HepG2 (cell line): ENCODE data around the gene MRPL34. TPM values are rescaled to one million over a fixed set of nuclear protein-coding genes. Genes with fewer than 3 reads are reported as not detected.

Experiments used
- ATAC-seq: fragments of 200-7000 bp; cut with Tn5 transposase; 3 replicates; pipeline ENCODE4 v1.9.1; 2020; ENCODE audit warnings: mild to moderate bottlenecking, moderate library complexity
- BruUV-seq: library from RNA; stranded (reverse); fragments of 400-500 nt; replicated peaks from 2 replicates; lab custom pipeline; 2021; lab: Mats Ljungman, UMichigan
- CTCF ChIA-PET: fragments of 300-600 bp; formaldehyde crosslinking; extraction: SDS; loops from one replicate; lab custom pipeline; 2021; ENCODE audit warnings: low total read pairs, inconsistent platforms, low intra/inter-chr PET ratio; lab: Yijun Ruan, JAX
- POLR2A ChIA-PET: fragments of 350-600 bp; sonication (Branson Sonifier 250); formaldehyde crosslinking; loops from one replicate; lab custom pipeline; 2020; ENCODE audit warnings: antibody characterized with exemption, inconsistent platforms; lab: Yijun Ruan, JAX
- DNase-seq: peaks from one replicate; pipeline ENCODE4 v3.0.0-alpha.2; 2015; ENCODE audit warnings: low spot score
- FAIRE-seq: peaks from 3 replicates; lab custom pipeline; 2011; peaks lifted over from hg19 to GRCh38; lab: Jason Lieb, UNC
- H2AFZ ChIP-seq: one replicate; pipeline ENCODE4 v1.6.1; 2011; ENCODE audit warnings: low read length, inconsistent platforms
- H3K27ac ChIP-seq: fragments of 300-600 bp; 3 replicates; pipeline ENCODE4 v1.8.0; 2011; ENCODE audit warnings: mixed run types, mild to moderate bottlenecking, mixed read lengths, low read length, inconsistent platforms; ENCODE audit not compliant: insufficient read depth; ENCODE audit errors: extremely low read length
- H3K27me3 ChIP-seq, 2 experiments: fragments of 200-600 bp in 1 of 2; 2 replicates in 1 of 2; 3 replicates in 1 of 2; pipeline versions ENCODE4 v1.6.0 to v1.8.0; 2011; ENCODE audit warnings: low read length in 2 of 2, mild to moderate bottlenecking in 2 of 2, moderate library complexity in 2 of 2, inconsistent platforms in 1 of 2; ENCODE audit not compliant: insufficient read depth in 2 of 2, control insufficient read depth in 1 of 2
- H3K36me3 ChIP-seq, 2 experiments: fragments of 200-600 bp in 1 of 2; replicated peaks in 1 of 2; 2 replicates in 1 of 2; 3 replicates in 1 of 2; pipeline versions ENCODE4 v1.5.1 to v1.8.0; 2011; ENCODE audit warnings: low read length in 2 of 2, inconsistent platforms in 1 of 2; ENCODE audit not compliant: insufficient read depth in 2 of 2, control insufficient read depth in 1 of 2
- H3K4me1 ChIP-seq: 2 replicates; pipeline ENCODE4 v1.5.1; 2012; ENCODE audit warnings: low read length, inconsistent platforms; ENCODE audit not compliant: insufficient read depth
- H3K4me2 ChIP-seq: 2 replicates; pipeline ENCODE4 v1.6.0; 2011; ENCODE audit warnings: low read depth, low read length, inconsistent platforms
- H3K4me3 ChIP-seq, 3 experiments: fragments of 200-600 bp in 1 of 3; sonication (generic), shearing (Covaris generic) in 1 of 3; replicated peaks in 1 of 3; 2 replicates each; pipeline ENCODE4 v1.5.1; 2011 to 2016; ENCODE audit warnings: low read length in 3 of 3, inconsistent platforms in 2 of 3, low read depth in 2 of 3, mild to moderate bottlenecking in 2 of 3, control low read depth in 1 of 3, mixed read lengths in 1 of 3; ENCODE audit not compliant: insufficient read depth in 1 of 3
- H3K79me2 ChIP-seq: one replicate; pipeline ENCODE4 v1.6.1; 2011; ENCODE audit warnings: low read length, inconsistent platforms; ENCODE audit not compliant: insufficient read depth
- H3K9ac ChIP-seq: 2 replicates; pipeline ENCODE4 v1.6.0; 2011; ENCODE audit warnings: mild to moderate bottlenecking, low read depth, low read length, inconsistent platforms; ENCODE audit not compliant: insufficient read depth
- H3K9me3 ChIP-seq: 2 replicates; pipeline ENCODE4 v1.5.1; 2012; ENCODE audit warnings: mild to moderate bottlenecking, low read length
- H4K20me1 ChIP-seq: 2 replicates; pipeline ENCODE4 v1.6.0; 2011; ENCODE audit warnings: inconsistent platforms, mild to moderate bottlenecking, low read length, moderate library complexity; ENCODE audit not compliant: insufficient read depth
- BRD4 ChIP-seq: sonication (generic); formaldehyde crosslinking; IDR thresholded peaks from 2 replicates; pipeline ENCODE4 v1.4.0; 2020; ENCODE audit warnings: missing genetic modification reagents
- CEBPG ChIP-seq: IDR thresholded peaks from 2 replicates; pipeline ENCODE4 v1.6.1; 2016
- ETV6 ChIP-seq: sonication (generic); formaldehyde crosslinking; conservative IDR thresholded peaks from 2 replicates; pipeline ENCODE4 v1.4.0; 2020; ENCODE audit warnings: missing genetic modification reagents
- PTBP1 ChIP-seq: fragments of 200-400 bp; formaldehyde crosslinking; IDR thresholded peaks from 2 replicates; pipeline ENCODE4 v1.6.1; 2018; ENCODE audit warnings: low read length, low read depth; ENCODE audit not compliant: poor library complexity, severe bottlenecking
- ZFX ChIP-seq: sonication (generic); formaldehyde crosslinking; IDR thresholded peaks from 2 replicates; pipeline ENCODE4 v1.4.0; 2020; ENCODE audit warnings: mild to moderate bottlenecking, low read depth, missing genetic modification reagents, moderate library complexity
- ZIK1 ChIP-seq: sonication (generic); formaldehyde crosslinking; IDR thresholded peaks from 2 replicates; pipeline ENCODE4 v1.5.0; 2020; ENCODE audit warnings: mild to moderate bottlenecking, low read depth, missing genetic modification reagents, borderline replicate concordance
- ZNF224 ChIP-seq: sonication (generic); formaldehyde crosslinking; IDR thresholded peaks from 2 replicates; pipeline ENCODE4 v1.5.0; 2020; ENCODE audit warnings: mild to moderate bottlenecking, missing genetic modification reagents
- ZNF446 ChIP-seq: sonication (generic); formaldehyde crosslinking; IDR thresholded peaks from 2 replicates; pipeline ENCODE4 v1.5.0; 2020; ENCODE audit warnings: mild to moderate bottlenecking, missing genetic modification reagents
- ZNF562 ChIP-seq: sonication (generic); formaldehyde crosslinking; IDR thresholded peaks from 2 replicates; pipeline ENCODE4 v1.8.0; 2022; ENCODE audit warnings: missing genetic modification reagents, borderline replicate concordance
- ZNF710 ChIP-seq: sonication (generic); formaldehyde crosslinking; IDR thresholded peaks from 2 replicates; pipeline ENCODE4 v1.5.0; 2020; ENCODE audit warnings: mild to moderate bottlenecking, missing genetic modification reagents, borderline replicate concordance
- WGBS: methylation state at CpG from one replicate; pipeline ENCODE4 v1.1.6; 2017; ENCODE audit warnings: low lambda C conversion rate; 5-methylcytosine and 5-hydroxymethylcytosine counted together
- in situ Hi-C: cut with HindIII; loops from 2 replicates; pipeline ENCODE4 v1.10.0; 2017; ENCODE audit warnings: low pct_unique_long_range_greater_than_20kb; ENCODE audit not compliant: extremely low pct_ligation_motif_present
- intact Hi-C: fragments of 100-400 bp; cut with micrococcal nuclease; formaldehyde crosslinking; loops from one replicate; pipeline ENCODE4 v1.10.0; 2022; ENCODE audit not compliant: unreplicated experiment
- polyA plus RNA-seq, 8 experiments: library from polyadenylated mRNA; depleted of rRNA in 3 of 8; stranded (reverse) in 7 of 8; unstranded in 1 of 8; fragments of >200 nt; fragmentation: Illumina TruSeq in 4 of 8; extraction: Trizol in 4 of 8; gene quantifications; 2 replicates each; pipeline versions ENCODE4 v1.2.1 to v1.2.3, GENCODE V29; 2011 to 2016; ENCODE audit warnings: low read depth in 4 of 8, missing spikeins in 1 of 8, mixed read lengths in 1 of 8; ENCODE audit not compliant: insufficient read depth in 1 of 8
- total RNA-seq, 5 experiments: library from RNA; depleted of rRNA; stranded (reverse); fragments of >200 nt; fragmentation: Illumina TruSeq; extraction: Trizol; gene quantifications; 2 replicates each; pipeline ENCODE4 v1.2.3, GENCODE V29; 2016; ENCODE audit warnings: low read depth in 1 of 5

MRPL34 gene
- total and polyA plus RNA-seq, 2 of the 13 experiments (the other 11 are each of a cell fraction or from before 2014, with no cell fraction given), result 74.0 to 77.3 TPM

GRCh38 chr19:17307876-17308377, 2.3 kb downstream of the MRPL34 start:
- no peak overlapping the region for H2AFZ ChIP-seq
- no peaks in the 10 kb centered on the region for H3K9me3 ChIP-seq
- peaks cover 28% of the 10 kb centered on the region for H3K79me2 ChIP-seq
- H3K4me1 ChIP-seq, result peaks cover 53% of the 10 kb centered on the region
- CTCF ChIA-PET, result no interaction called here
- 94% methylated on average over 8 of the region's 8 CpGs for WGBS
- DNase-seq, result no peak
- in situ Hi-C loops (no loop called here), intact Hi-C loops (loop anchor here (2.0 kb wide), 1 partner anchor 29 kb away; the partner anchor contains the start of gene GTPBP3)
- H3K27me3 ChIP-seq, result no peaks in the 10 kb centered on the region; a peak in 1 of 5 replicates
- ATAC-seq, result no peak
- H3K36me3 ChIP-seq, result peaks cover 0 to 1% of the 10 kb centered on the region in 2 experiments; a peak in 1 of 5 replicates
- BruUV-seq, result no TSS peak
- H3K4me2 ChIP-seq, result no peak overlapping the region
- FAIRE-seq, result no peak
- TF ChIP-seq PTBP1 (no peak), ZNF224 (CRISPR knock-in tag) (no peak), CEBPG (CRISPR knock-in tag) (no peak), ZIK1 (CRISPR knock-in tag) (no peak), BRD4 (CRISPR knock-in tag) (no peak)
- POLR2A ChIA-PET, result interaction anchor here (0.6 to 3.1 kb wide), 6 partner anchors 26 to 1210 kb away, joined by 3 to 37 read pairs (median 7); partner anchors contain the start of genes ANO8, BABAM1 and USE1
- no peak overlapping the region for H3K27ac ChIP-seq
- H3K9ac ChIP-seq, result no peak overlapping the region
- H4K20me1 ChIP-seq, result peaks cover 7% of the 10 kb centered on the region
- no peak overlapping the region for H3K4me3 ChIP-seq

GRCh38 chr19:17309198-17309964, 3.7 kb downstream of the MRPL34 start, which contains the start of gene DDA1:
DDA1 (plus strand) TSS chr19:17309563; CDS start chr19:17309655, 92 bp downstream.
- in situ Hi-C loops, result no loop called here
- H3K27ac ChIP-seq, result peak within 1 kb of the TSS; percentile 62
- peaks cover 7% of the 10 kb centered on the region for H4K20me1 ChIP-seq
- peaks cover 30% of the 10 kb centered on the region for H3K79me2 ChIP-seq
- BruUV-seq, result TSS peak; percentile 64
- no peaks in the 10 kb centered on the region; a peak in 1 of 5 replicates for H3K27me3 ChIP-seq
- no peak within 1 kb of the TSS for H2AFZ ChIP-seq
- POLR2A ChIA-PET, result interaction anchor here (0.6 to 3.1 kb wide), 24 partner anchors 9 to 235 kb away, joined by 3 to 37 read pairs (median 4); partner anchors contain the start of genes ANKLE1, ANO8, BABAM1 and BST2
- peaks cover 6 to 7% of the 10 kb centered on the region in 2 experiments; a peak in 4 of 5 replicates for H3K36me3 ChIP-seq
- peak; percentile 99 for DNase-seq
- peak within 1 kb of the TSS; percentile 92 for H3K4me2 ChIP-seq
- peaks cover 45% of the 10 kb centered on the region for H3K4me1 ChIP-seq
- peak within 1 kb of the TSS; percentile 75 to 87 (median 84) for H3K4me3 ChIP-seq
- no peaks in the 10 kb centered on the region for H3K9me3 ChIP-seq
- peak within 1 kb of the TSS; percentile 74 for H3K9ac ChIP-seq
- peak; percentile 100 for FAIRE-seq
- 0% methylated on average over 26 of the region's 46 CpGs for WGBS
- intact Hi-C loops, result loop anchor here (2.0 kb wide), 1 partner anchor 27 kb away; the partner anchor contains the start of gene GTPBP3
- CTCF ChIA-PET, result no interaction called here
- ATAC-seq, result peak; percentile 82
- TF ChIP-seq ZFX (CRISPR knock-in tag) (peak; percentile 75; the same call in 1 of the 2 replicates), ZNF562 (CRISPR knock-in tag) (no peak), ZNF710 (CRISPR knock-in tag) (no peak), ZNF446 (peak; percentile 96), ETV6 (CRISPR knock-in tag) (0 out of 2 replicates have a peak, but pooled peaks have one; percentile 25)
